CD14-positive monocyte (primary cell): ENCODE measurements around the gene RALB. TPM values are rescaled to one million over a fixed set of nuclear protein-coding genes. Genes with fewer than 3 reads are reported as not detected.
A peak's percentile ranks its signal among the peaks of the same experiment; 100 is the strongest.

Experiments
- DNase-seq, 3 donors: peaks; one replicate each; pipeline ENCODE4 v3.0.0-alpha.2; 2011 to 2022
- H2AFZ ChIP-seq: 2 replicates; pipeline ENCODE4 v1.6.0; 2012; ENCODE audit warnings: mild to moderate bottlenecking, low read depth, low read length, inconsistent platforms; ENCODE audit not compliant: insufficient read depth, poor library complexity, severe bottlenecking
- H3K27ac ChIP-seq, 2 donors: 1 replicate in 1 of 2; 2 replicates in 1 of 2; pipeline ENCODE4 v1.5.1; 2012 to 2013; ENCODE audit warnings: low read length in 2 of 2, control low read depth in 1 of 2, inconsistent platforms in 1 of 2, low read depth in 1 of 2, mild to moderate bottlenecking in 1 of 2
- H3K27me3 ChIP-seq, 2 donors: one replicate each; pipeline versions ENCODE4 v1.6.0 to v1.6.1; 2011 to 2013; ENCODE audit warnings: low read length in 2 of 2; ENCODE audit not compliant: control insufficient read depth in 2 of 2, insufficient read depth in 2 of 2
- H3K36me3 ChIP-seq, 2 donors: replicated peaks in 1 of 2; 1 replicate in 1 of 2; 2 replicates in 1 of 2; pipeline versions ENCODE4 v1.5.1 to v1.6.1; 2012 to 2013; ENCODE audit warnings: low read length in 2 of 2, control low read depth in 1 of 2, inconsistent platforms in 1 of 2, mild to moderate bottlenecking in 1 of 2; ENCODE audit not compliant: insufficient read depth in 2 of 2, control insufficient read depth in 1 of 2
- H3K4me1 ChIP-seq, 2 donors: 1 replicate in 1 of 2; 2 replicates in 1 of 2; pipeline versions ENCODE4 v1.5.1 to v1.6.1; 2012 to 2013; ENCODE audit warnings: low read length in 2 of 2, control low read depth in 1 of 2, inconsistent platforms in 1 of 2, mild to moderate bottlenecking in 1 of 2, moderate library complexity in 1 of 2; ENCODE audit not compliant: insufficient read depth in 2 of 2, control insufficient read depth in 1 of 2
- H3K4me2 ChIP-seq: replicated peaks from 2 replicates; pipeline ENCODE3; 2012; ENCODE audit warnings: low read length, moderate library complexity, mild to moderate bottlenecking; ENCODE audit not compliant: poor library complexity, severe bottlenecking; ENCODE audit errors: extremely low read depth
- H3K4me3 ChIP-seq, 3 experiments: fragments of 200-600 bp in 1 of 3; sonication (generic) in 1 of 3; replicated peaks in 1 of 3; 1 replicate in 2 of 3; 2 replicates in 1 of 3; pipeline ENCODE4 v1.5.1; 2011 to 2013; ENCODE audit warnings: low read length in 3 of 3, mild to moderate bottlenecking in 3 of 3, control low read depth in 2 of 3, low read depth in 2 of 3, inconsistent platforms in 1 of 3, moderate library complexity in 1 of 3
- H3K79me2 ChIP-seq: 2 replicates; pipeline ENCODE4 v1.6.0; 2012; ENCODE audit warnings: mild to moderate bottlenecking, control low read depth, inconsistent platforms, low read length, moderate library complexity; ENCODE audit not compliant: insufficient read depth
- H3K9ac ChIP-seq: 2 replicates; pipeline ENCODE4 v1.6.0; 2017; ENCODE audit warnings: low read length, mild to moderate bottlenecking; ENCODE audit not compliant: insufficient read depth, poor library complexity, severe bottlenecking
- H3K9me3 ChIP-seq, 2 donors: replicated peaks in 1 of 2; 1 replicate in 1 of 2; 2 replicates in 1 of 2; pipeline versions ENCODE4 v1.5.1 to v1.6.1; 2012 to 2013; ENCODE audit warnings: low read length in 2 of 2, control low read depth in 1 of 2; ENCODE audit not compliant: control insufficient read depth in 1 of 2, insufficient read depth in 1 of 2
- H4K20me1 ChIP-seq: 2 replicates; pipeline ENCODE4 v1.6.0; 2012; ENCODE audit warnings: mild to moderate bottlenecking, low read length, control low read depth, moderate library complexity; ENCODE audit not compliant: insufficient read depth
- H3K27ac Mint-ChIP-seq, 7 donors: one replicate each; pipeline ENCODE4 v1.8.0; 2020; ENCODE audit warnings: mild to moderate bottlenecking in 7 of 7, mixed read lengths in 7 of 7, moderate library complexity in 6 of 7, inconsistent platforms in 2 of 7
- H3K27me3 Mint-ChIP-seq, 3 donors: one replicate each; pipeline ENCODE4 v1.8.0; 2021 to 2022; ENCODE audit warnings: low read depth in 3 of 3, mild to moderate bottlenecking in 3 of 3, mixed read lengths in 3 of 3, moderate library complexity in 3 of 3, inconsistent platforms in 1 of 3
- H3K36me3 Mint-ChIP-seq, 2 donors: one replicate each; pipeline ENCODE4 v1.8.0; 2020; ENCODE audit warnings: mixed read lengths in 2 of 2, inconsistent platforms in 1 of 2, mild to moderate bottlenecking in 1 of 2
- H3K4me1 Mint-ChIP-seq: one replicate; pipeline ENCODE4 v1.8.0; 2020; ENCODE audit warnings: mild to moderate bottlenecking, mixed read lengths
- H3K4me3 Mint-ChIP-seq, 2 donors: one replicate each; pipeline ENCODE4 v1.8.0; 2020; ENCODE audit warnings: mild to moderate bottlenecking in 2 of 2, mixed read lengths in 2 of 2, moderate library complexity in 1 of 2
- H3K9me3 Mint-ChIP-seq, 7 donors: one replicate each; pipeline ENCODE4 v1.8.0; 2020 to 2022; ENCODE audit warnings: mixed read lengths in 7 of 7, mild to moderate bottlenecking in 6 of 7, moderate library complexity in 6 of 7, inconsistent platforms in 2 of 7
- CTCF ChIP-seq: fragments of 200-600 bp; IDR thresholded peaks from one replicate; pipeline ENCODE4 v1.8.0; 2022; ENCODE audit warnings: antibody characterized with exemption, mild to moderate bottlenecking
- WGBS: methylation state at CpG from one replicate; pipeline ENCODE4 v1.1.5; 2013; ENCODE audit warnings: missing lambda C conversion rate; ENCODE audit not compliant: insufficient coverage; 5-methylcytosine and 5-hydroxymethylcytosine counted together
- intact Hi-C, 2 donors: fragments of 100-400 bp; cut with micrococcal nuclease; formaldehyde crosslinking; loops; one replicate each; pipeline versions ENCODE4 v1.15.0 to v1.15.1; 2023
- polyA plus RNA-seq, 3 donors: library from polyadenylated mRNA; depleted of rRNA in 1 of 3; unstranded in 2 of 3; stranded (reverse) in 1 of 3; fragments of 300-500 nt in 2 of 3; fragments of >200 nt in 1 of 3; fragmentation: Illumina TruSeq in 2 of 3; gene quantifications; 1 replicate in 2 of 3; 2 replicates in 1 of 3; pipeline ENCODE4 v1.2.3, GENCODE V29; 2012 to 2021

The RALB gene
- polyA plus RNA-seq, 3 donors: 57.2 to 163 (median 139) TPM

GRCh38 chr2:120283649-120284048 is 31.0 kb downstream of the RALB start:
- H3K27me3 ChIP-seq: no peaks in the 10 kb centered on the region
- no peak overlapping the region for H3K4me3 ChIP-seq
- H3K27ac ChIP-seq: no peak overlapping the region
- 98% methylated on average over 4 of the region's 4 CpGs for WGBS
- peaks cover 18 to 22% of the 10 kb centered on the region in 2 donors for H3K4me1 ChIP-seq
- Mint-ChIP-seq H3K4me1 (peaks cover 24% of the 10 kb centered on the region), H3K9me3 (peaks cover 0 to 1% (median 0%) of the 10 kb centered on the region in 7 donors), H3K27ac (no peak overlapping the region), H3K27me3 (peaks cover 0 to 6% (median 0%) of the 10 kb centered on the region in 3 donors), H3K36me3 (peaks cover 28 to 47% of the 10 kb centered on the region in 2 donors), H3K4me3 (no peak overlapping the region)
- peaks cover 95% of the 10 kb centered on the region for H4K20me1 ChIP-seq
- intact Hi-C loops: no loop called here
- peaks cover 37 to 94% of the 10 kb centered on the region in 2 donors for H3K36me3 ChIP-seq
- no peak overlapping the region for H3K9ac ChIP-seq
- H3K79me2 ChIP-seq: peaks cover 66% of the 10 kb centered on the region
- H3K4me2 ChIP-seq: no peak overlapping the region
- TF ChIP-seq CTCF: no peak
- H3K9me3 ChIP-seq: no peaks in the 10 kb centered on the region
- H2AFZ ChIP-seq: no peak overlapping the region
- no peak for DNase-seq

GRCh38 chr2:120285056-120285455 is 32.4 kb downstream of the RALB start:
- TF ChIP-seq CTCF: no peak
- no peak overlapping the region for H3K9ac ChIP-seq
- Mint-ChIP-seq H3K36me3 (peaks cover 42 to 61% of the 10 kb centered on the region in 2 donors), H3K9me3 (peaks cover 0 to 1% (median 0%) of the 10 kb centered on the region in 7 donors), H3K4me1 (peaks cover 19% of the 10 kb centered on the region), H3K27ac (peak overlapping the region in 2 of 7 donors; percentile 23 to 61), H3K27me3 (peaks cover 0 to 6% (median 0%) of the 10 kb centered on the region in 3 donors), H3K4me3 (no peak overlapping the region)
- H4K20me1 ChIP-seq: peaks cover 95% of the 10 kb centered on the region
- peaks cover 58% of the 10 kb centered on the region for H3K79me2 ChIP-seq
- intact Hi-C loops: no loop called here
- no peak overlapping the region for H2AFZ ChIP-seq
- peaks cover 38 to 94% of the 10 kb centered on the region in 2 donors for H3K36me3 ChIP-seq
- DNase-seq: no peak
- H3K27me3 ChIP-seq: no peaks in the 10 kb centered on the region
- peaks cover 13 to 18% of the 10 kb centered on the region in 2 donors for H3K4me1 ChIP-seq
- H3K27ac ChIP-seq: no peak overlapping the region
- H3K4me3 ChIP-seq: no peak overlapping the region
- 100% methylated on average over 2 of the region's 6 CpGs for WGBS
- no peak overlapping the region for H3K4me2 ChIP-seq
- no peaks in the 10 kb centered on the region for H3K9me3 ChIP-seq
